ENCODE measurements around the gene CARD11. TPM values are rescaled to one million over a fixed set of nuclear protein-coding genes. Genes with fewer than 3 reads are reported as not detected.

The CARD11 gene
- total and polyA plus RNA-seq, 9 donors, result 0.28 to 2.5 (median 0.80) TPM

- Histone ChIP-seq H3K27me3 (no peaks in the 10 kb centered on the region), H3K36me3 (no peaks in the 10 kb centered on the region), H3K27ac (no peak overlapping the region), H3K4me3 (no peak overlapping the region), H3K9me3 (no peaks in the 10 kb centered on the region), H3K4me1 (ENCODE audit: insufficient read depth) (peaks cover 8% of the 10 kb centered on the region)
- WGBS, 3 donors, result 72 to 90% (median 75%) methylated on average over 37 to 39 of the region's 39 CpGs
- TF ChIP-seq, protein P1, sequence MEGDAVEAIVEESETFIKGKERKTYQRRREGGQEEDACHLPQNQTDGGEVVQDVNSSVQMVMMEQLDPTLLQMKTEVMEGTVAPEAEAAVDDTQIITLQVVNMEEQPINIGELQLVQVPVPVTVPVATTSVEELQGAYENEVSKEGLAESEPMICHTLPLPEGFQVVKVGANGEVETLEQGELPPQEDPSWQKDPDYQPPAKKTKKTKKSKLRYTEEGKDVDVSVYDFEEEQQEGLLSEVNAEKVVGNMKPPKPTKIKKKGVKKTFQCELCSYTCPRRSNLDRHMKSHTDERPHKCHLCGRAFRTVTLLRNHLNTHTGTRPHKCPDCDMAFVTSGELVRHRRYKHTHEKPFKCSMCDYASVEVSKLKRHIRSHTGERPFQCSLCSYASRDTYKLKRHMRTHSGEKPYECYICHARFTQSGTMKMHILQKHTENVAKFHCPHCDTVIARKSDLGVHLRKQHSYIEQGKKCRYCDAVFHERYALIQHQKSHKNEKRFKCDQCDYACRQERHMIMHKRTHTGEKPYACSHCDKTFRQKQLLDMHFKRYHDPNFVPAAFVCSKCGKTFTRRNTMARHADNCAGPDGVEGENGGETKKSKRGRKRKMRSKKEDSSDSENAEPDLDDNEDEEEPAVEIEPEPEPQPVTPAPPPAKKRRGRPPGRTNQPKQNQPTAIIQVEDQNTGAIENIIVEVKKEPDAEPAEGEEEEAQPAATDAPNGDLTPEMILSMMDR (IDR thresholded peaks at IDR 0.05), result no peak
- TF ChIP-seq POLR2A (IDR thresholded peaks at IDR 0.05) (no peak), EP300 (IDR thresholded peaks at IDR 0.05) (no peak)
- intact Hi-C loops (cut with DNase I), result no loop called here
- no peak for DNase-seq
Observed at GRCh38 chr7:2906197-2906931, 137.3 kb downstream of the CARD11 start.

- intact Hi-C loops (cut with DNase I), result no loop called here
- DNase-seq, result no peak
- TF ChIP-seq EP300 (IDR thresholded peaks at IDR 0.05), result no peak
- no peak for TF ChIP-seq POLR2A (IDR thresholded peaks at IDR 0.05)
- TF ChIP-seq, protein P1 (IDR thresholded peaks at IDR 0.05), result no peak
- Histone ChIP-seq H3K27ac (no peak overlapping the region), H3K9me3 (no peaks in the 10 kb centered on the region), H3K4me3 (no peak overlapping the region), H3K4me1 (ENCODE audit: insufficient read depth) (peaks cover 6% of the 10 kb centered on the region), H3K36me3 (no peaks in the 10 kb centered on the region), H3K27me3 (no peaks in the 10 kb centered on the region)
- 95 to 96% (median 96%) methylated on average over 8 of the region's 8 CpGs for WGBS, 3 donors
Observed at GRCh38 chr7:2905500-2905899, 138.2 kb downstream of the CARD11 start.

DNA sequence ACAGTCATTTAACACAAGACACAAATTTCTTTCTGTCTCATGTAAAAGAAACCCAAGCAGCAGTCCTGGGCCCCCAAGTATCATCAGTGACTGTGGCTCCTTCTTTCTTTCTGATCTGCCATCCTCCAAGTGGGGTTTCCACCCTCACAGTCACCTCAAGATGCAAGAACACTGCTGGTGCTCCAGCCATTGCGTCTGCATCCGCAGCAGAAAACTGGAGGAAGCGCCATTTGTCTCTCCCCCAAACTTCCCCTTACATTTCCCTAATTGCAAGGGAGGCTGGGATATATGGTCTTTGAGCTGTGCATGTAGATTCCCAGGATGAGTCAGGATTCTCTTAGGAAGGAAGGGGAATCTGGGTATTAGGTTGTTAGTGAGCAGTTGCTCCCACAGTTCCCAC, 138.6 kb downstream of the CARD11 start:
- DNase-seq, result no peak
- Histone ChIP-seq H3K4me3 (no peak overlapping the region), H3K36me3 (no peaks in the 10 kb centered on the region), H3K27ac (no peak overlapping the region), H3K4me1 (ENCODE audit: insufficient read depth) (peaks cover 6% of the 10 kb centered on the region), H3K27me3 (no peaks in the 10 kb centered on the region), H3K9me3 (no peaks in the 10 kb centered on the region)
- 94 to 97% (median 97%) methylated on average over 3 of the region's 3 CpGs for WGBS, 3 donors
- TF ChIP-seq, protein P1 (IDR thresholded peaks at IDR 0.05), result no peak
- TF ChIP-seq EP300 (IDR thresholded peaks at IDR 0.05) (no peak), POLR2A (IDR thresholded peaks at IDR 0.05) (no peak)
- intact Hi-C loops (cut with DNase I), result no loop called here

DNA sequence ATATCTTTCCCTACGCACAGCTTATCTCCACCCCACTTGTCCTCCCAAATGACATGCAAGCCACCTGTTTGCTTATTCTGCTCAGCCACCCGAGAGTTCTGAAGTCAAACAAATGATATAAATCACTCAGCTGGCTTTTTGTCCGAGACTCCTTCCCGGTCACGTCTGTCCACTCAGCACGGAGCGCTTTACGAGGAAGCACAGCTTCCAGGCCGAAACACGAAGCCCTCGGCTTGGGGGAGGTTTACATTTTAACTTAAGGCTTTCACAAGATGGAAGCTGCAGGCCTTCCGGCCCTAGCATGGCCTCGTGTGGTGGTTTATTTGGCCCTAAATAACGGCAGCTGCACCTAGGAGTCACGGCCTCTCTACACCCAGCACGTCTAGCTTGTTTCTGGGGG, 139.5 kb downstream of the CARD11 start:
- Histone ChIP-seq H3K4me3 (no peak overlapping the region), H3K4me1 (ENCODE audit: insufficient read depth) (no peaks in the 10 kb centered on the region), H3K36me3 (no peaks in the 10 kb centered on the region), H3K27ac (no peak overlapping the region), H3K9me3 (no peaks in the 10 kb centered on the region), H3K27me3 (no peaks in the 10 kb centered on the region)
- TF ChIP-seq POLR2A (IDR thresholded peaks at IDR 0.05), result no peak
- DNase-seq, result no peak
- intact Hi-C loops (cut with DNase I), result no loop called here
- 83 to 86% (median 85%) methylated on average over 16 of the region's 16 CpGs for WGBS, 3 donors

- Histone ChIP-seq H3K4me3 (no peak overlapping the region), H3K36me3 (no peaks in the 10 kb centered on the region), H3K27ac (no peak overlapping the region), H3K9me3 (no peaks in the 10 kb centered on the region), H3K27me3 (no peaks in the 10 kb centered on the region), H3K4me1 (ENCODE audit: insufficient read depth) (no peaks in the 10 kb centered on the region)
- intact Hi-C loops (cut with DNase I), result no loop called here
- WGBS, 3 donors, result 64 to 78% (median 77%) methylated on average over 15 of the region's 15 CpGs
- no peak for DNase-seq
- TF ChIP-seq POLR2A (IDR thresholded peaks at IDR 0.05) (no peak), EP300 (IDR thresholded peaks at IDR 0.05) (no peak)
- TF ChIP-seq, protein P1 (IDR thresholded peaks at IDR 0.05), result no peak
Observed at GRCh38 chr7:2903682-2904162, 139.9 kb downstream of the CARD11 start.

All from ovary (tissue), 9 donors.